Right lobe of liver (tissue), 4 donors: Measurements from ENCODE around the gene ARHGEF18.

ENCODE experiments used
- CTCF ChIP-seq, 4 donors: fragments of 200-600 bp in 3 of 4; fragments of 450-650 bp in 1 of 4; IDR thresholded peaks; one replicate each; pipeline versions ENCODE4 v1.5.1 to v1.8.0; 2016 to 2022; ENCODE audit warnings: antibody characterized with exemption in 4 of 4, mild to moderate bottlenecking in 2 of 4
- POLR2A ChIP-seq: fragments of 450-650 bp; IDR thresholded peaks from one replicate; pipeline ENCODE4 v1.6.1; 2017; ENCODE audit warnings: antibody characterized with exemption, mild to moderate bottlenecking
- donor health status: DM: no; HTN: no; CAD: no.
- donor health status: DM: no; HTN: no; CAD: no.
- donor health status: DM: no; HTN: yes; CAD: no.

- TF ChIP-seq CTCF (IDR thresholded peaks at IDR 0.05) (no peak), POLR2A (no peak)
Observed at GRCh38 chr19:7386769-7387168, 38.0 kb downstream of the ARHGEF18 start.
